Transverse colon (tissue), 3 donors: Measurements from ENCODE around the gene TMEM9.

Source experiments
- POLR2A ChIP-seq: fragments of 450-650 bp; IDR thresholded peaks from one replicate; pipeline ENCODE4 v1.6.1; 2016; ENCODE audit warnings: antibody characterized with exemption, mild to moderate bottlenecking, moderate library complexity
- TF ChIP-seq, protein P1 (sequence below), 5 experiments: fragments of 200-600 bp in 3 of 5; fragments of 450-650 bp in 2 of 5; sonication (generic) in 3 of 5; IDR thresholded peaks; 1 replicate in 2 of 5; 2 replicates in 3 of 5; pipeline ENCODE4 v1.5.1; 2016 to 2017; ENCODE audit warnings: antibody characterized with exemption in 5 of 5, inconsistent platforms in 3 of 5, mild to moderate bottlenecking in 2 of 5, moderate library complexity in 1 of 5

DNA sequence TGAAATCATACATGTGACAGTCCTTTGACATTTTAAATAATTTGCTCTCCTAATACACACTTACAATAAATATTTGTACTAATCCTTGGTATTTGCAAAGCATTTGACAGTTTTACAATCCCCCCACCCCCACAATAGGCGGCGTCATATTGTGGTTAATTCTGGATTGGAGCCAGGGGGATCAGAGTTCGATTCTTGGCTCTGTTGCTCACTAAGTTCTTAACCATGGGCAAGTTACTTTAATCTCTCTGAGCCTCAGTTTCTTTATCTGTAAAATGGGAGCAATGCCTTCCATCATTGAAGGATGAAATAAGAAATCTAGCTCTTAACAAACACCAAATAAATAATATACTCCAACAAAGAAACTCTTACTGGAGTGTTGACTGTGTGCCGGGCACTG, 65.9 kb downstream of the TMEM9 start:
- no peak for TF ChIP-seq POLR2A
- TF ChIP-seq, protein P1, sequence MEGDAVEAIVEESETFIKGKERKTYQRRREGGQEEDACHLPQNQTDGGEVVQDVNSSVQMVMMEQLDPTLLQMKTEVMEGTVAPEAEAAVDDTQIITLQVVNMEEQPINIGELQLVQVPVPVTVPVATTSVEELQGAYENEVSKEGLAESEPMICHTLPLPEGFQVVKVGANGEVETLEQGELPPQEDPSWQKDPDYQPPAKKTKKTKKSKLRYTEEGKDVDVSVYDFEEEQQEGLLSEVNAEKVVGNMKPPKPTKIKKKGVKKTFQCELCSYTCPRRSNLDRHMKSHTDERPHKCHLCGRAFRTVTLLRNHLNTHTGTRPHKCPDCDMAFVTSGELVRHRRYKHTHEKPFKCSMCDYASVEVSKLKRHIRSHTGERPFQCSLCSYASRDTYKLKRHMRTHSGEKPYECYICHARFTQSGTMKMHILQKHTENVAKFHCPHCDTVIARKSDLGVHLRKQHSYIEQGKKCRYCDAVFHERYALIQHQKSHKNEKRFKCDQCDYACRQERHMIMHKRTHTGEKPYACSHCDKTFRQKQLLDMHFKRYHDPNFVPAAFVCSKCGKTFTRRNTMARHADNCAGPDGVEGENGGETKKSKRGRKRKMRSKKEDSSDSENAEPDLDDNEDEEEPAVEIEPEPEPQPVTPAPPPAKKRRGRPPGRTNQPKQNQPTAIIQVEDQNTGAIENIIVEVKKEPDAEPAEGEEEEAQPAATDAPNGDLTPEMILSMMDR (IDR thresholded peaks at IDR 0.05) = no peak
